ENCODE data around the gene DENND2A.
"Not testable (repeated sequence)": the region's sequence is repeated elsewhere in the genome, so short reads cannot be mapped to it uniquely, and the experiment has no call there.

Gene DENND2A

GRCh38 chr7:140619915-140620510 is 20.6 kb downstream of the DENND2A start:
- not testable (repeated sequence) for DNase-seq (ENCODE audit: low read depth in 3 of 3, low spot score in 1 of 3)

GRCh38 chr7:140619176-140619575 is 21.4 kb downstream of the DENND2A start:
- no peak for DNase-seq (ENCODE audit: low read depth in 3 of 3, low spot score in 1 of 3)

- no peak for DNase-seq (ENCODE audit: low read depth in 3 of 3, low spot score in 1 of 3)
Measured at GRCh38 chr7:140618306-140618705, 22.3 kb downstream of the DENND2A start.

- no peak for DNase-seq (ENCODE audit: low read depth in 3 of 3, low spot score in 1 of 3)
Measured at GRCh38 chr7:140617081-140617480, 23.5 kb downstream of the DENND2A start.

- no peak for DNase-seq (ENCODE audit: low read depth in 3 of 3, low spot score in 1 of 3)
Measured at GRCh38 chr7:140616328-140616727, 24.3 kb downstream of the DENND2A start.

- DNase-seq (ENCODE audit: low read depth in 3 of 3, low spot score in 1 of 3) = no peak
Measured at GRCh38 chr7:140611641-140612040, 29.0 kb downstream of the DENND2A start.

- no peak for DNase-seq (ENCODE audit: low read depth in 3 of 3, low spot score in 1 of 3)
Measured at GRCh38 chr7:140610204-140611165, 30.1 kb downstream of the DENND2A start.

GRCh38 chr7:140609646-140610045 is 31.0 kb downstream of the DENND2A start:
- no peak for DNase-seq (ENCODE audit: low read depth in 3 of 3, low spot score in 1 of 3)

- DNase-seq (ENCODE audit: low read depth in 3 of 3, low spot score in 1 of 3) = no peak
Measured at GRCh38 chr7:140607441-140607989, 33.1 kb downstream of the DENND2A start.

- DNase-seq (ENCODE audit: low read depth in 3 of 3, low spot score in 1 of 3) = no peak
Measured at GRCh38 chr7:140605337-140605736, 35.3 kb downstream of the DENND2A start.

GRCh38 chr7:140604760-140605159 is 35.9 kb downstream of the DENND2A start:
- DNase-seq (ENCODE audit: low read depth in 3 of 3, low spot score in 1 of 3) = no peak

GRCh38 chr7:140604076-140604475 is 36.5 kb downstream of the DENND2A start:
- DNase-seq (ENCODE audit: low read depth in 3 of 3, low spot score in 1 of 3) = no peak

- DNase-seq (ENCODE audit: low read depth in 3 of 3, low spot score in 1 of 3) = no peak
Measured at GRCh38 chr7:140601566-140602174, 38.9 kb downstream of the DENND2A start.

GRCh38 chr7:140600341-140600740 is 40.3 kb downstream of the DENND2A start:
- no peak for DNase-seq (ENCODE audit: low read depth in 3 of 3, low spot score in 1 of 3)

GRCh38 chr7:140597428-140597949 is 43.1 kb downstream of the DENND2A start:
- DNase-seq (ENCODE audit: low read depth in 3 of 3, low spot score in 1 of 3) = no peak

- DNase-seq (ENCODE audit: low read depth in 3 of 3, low spot score in 1 of 3) = no peak
Measured at GRCh38 chr7:140596519-140597427, 43.8 kb downstream of the DENND2A start.

GRCh38 chr7:140595468-140596092 is 45.0 kb downstream of the DENND2A start:
- DNase-seq (ENCODE audit: low read depth in 3 of 3, low spot score in 1 of 3) = no peak

- DNase-seq (ENCODE audit: low read depth in 3 of 3, low spot score in 1 of 3) = no peak
Measured at GRCh38 chr7:140594131-140594691, 46.4 kb downstream of the DENND2A start.

GRCh38 chr7:140593672-140593982 is 47.0 kb downstream of the DENND2A start:
- no peak for DNase-seq (ENCODE audit: low read depth in 3 of 3, low spot score in 1 of 3)

Measured in stimulated activated CD4-positive, alpha-beta T cell treated with anti-CD3 and anti-CD28 coated beads, TNF-alpha, amount 100 ng/mL, for 1 hour (primary cell).